ENCODE data around the gene LCP2. TPM values are rescaled to one million over a fixed set of nuclear protein-coding genes. Genes with fewer than 3 reads are reported as not detected.

LCP2 gene
- total RNA-seq, 1 donor from 2014 or later = not detected

- Mint-ChIP-seq H3K4me1 (ENCODE audit: unreplicated experiment) (peaks cover 12% of the 10 kb centered on the region), H3K27ac (ENCODE audit: unreplicated experiment) (no peak overlapping the region), H3K4me3 (ENCODE audit: unreplicated experiment) (no peak overlapping the region), H3K27me3 (ENCODE audit: unreplicated experiment) (peaks cover 30% of the 10 kb centered on the region), H3K9me3 (ENCODE audit: unreplicated experiment) (no peaks in the 10 kb centered on the region), H3K36me3 (ENCODE audit: unreplicated experiment) (no peaks in the 10 kb centered on the region)
- no peak for DNase-seq (ENCODE audit: extremely low spot score, unreplicated experiment)
- no peak for TF ChIP-seq CTCF (IDR thresholded peaks at IDR 0.05)
Measured at GRCh38 chr5:170336065-170336464, 38.5 kb upstream of the LCP2 start.

- TF ChIP-seq CTCF (IDR thresholded peaks at IDR 0.05) = no peak
- Mint-ChIP-seq H3K9me3 (ENCODE audit: unreplicated experiment) (no peaks in the 10 kb centered on the region), H3K27ac (ENCODE audit: unreplicated experiment) (no peak overlapping the region), H3K36me3 (ENCODE audit: unreplicated experiment) (no peaks in the 10 kb centered on the region), H3K4me1 (ENCODE audit: unreplicated experiment) (peaks cover 17% of the 10 kb centered on the region), H3K27me3 (ENCODE audit: unreplicated experiment) (peaks cover 27% of the 10 kb centered on the region), H3K4me3 (ENCODE audit: unreplicated experiment) (no peak overlapping the region)
- DNase-seq (ENCODE audit: extremely low spot score, unreplicated experiment) = no peak
Measured at GRCh38 chr5:170334626-170335025, 37.0 kb upstream of the LCP2 start.

- Mint-ChIP-seq H3K4me3 (ENCODE audit: unreplicated experiment) (no peak overlapping the region), H3K4me1 (ENCODE audit: unreplicated experiment) (peaks cover 17% of the 10 kb centered on the region), H3K27ac (ENCODE audit: unreplicated experiment) (no peak overlapping the region), H3K9me3 (ENCODE audit: unreplicated experiment) (no peaks in the 10 kb centered on the region), H3K27me3 (ENCODE audit: unreplicated experiment) (peaks cover 26% of the 10 kb centered on the region), H3K36me3 (ENCODE audit: unreplicated experiment) (no peaks in the 10 kb centered on the region)
- DNase-seq (ENCODE audit: extremely low spot score, unreplicated experiment) = no peak
- no peak for TF ChIP-seq CTCF (IDR thresholded peaks at IDR 0.05)
Measured at GRCh38 chr5:170333161-170333910, 35.8 kb upstream of the LCP2 start.

- H3K36me3 Mint-ChIP-seq (ENCODE audit: unreplicated experiment) = no peaks in the 10 kb centered on the region
- no peak overlapping the region for H3K4me3 Mint-ChIP-seq (ENCODE audit: unreplicated experiment)
- H3K9me3 Mint-ChIP-seq (ENCODE audit: unreplicated experiment) = no peaks in the 10 kb centered on the region
- TF ChIP-seq CTCF (IDR thresholded peaks at IDR 0.05) = no peak
- peaks cover 17% of the 10 kb centered on the region for H3K4me1 Mint-ChIP-seq (ENCODE audit: unreplicated experiment)
- DNase-seq (ENCODE audit: extremely low spot score, unreplicated experiment) = no peak
- H3K27ac Mint-ChIP-seq (ENCODE audit: unreplicated experiment) = no peak overlapping the region
- H3K27me3 Mint-ChIP-seq (ENCODE audit: unreplicated experiment) = peaks cover 18% of the 10 kb centered on the region
Measured at GRCh38 chr5:170332058-170332457, 34.5 kb upstream of the LCP2 start.

GRCh38 chr5:170330568-170331054 is 33.0 kb upstream of the LCP2 start:
- no peak for DNase-seq (ENCODE audit: extremely low spot score, unreplicated experiment)
- Mint-ChIP-seq H3K27ac (ENCODE audit: unreplicated experiment) (no peak overlapping the region), H3K36me3 (ENCODE audit: unreplicated experiment) (no peaks in the 10 kb centered on the region), H3K4me1 (ENCODE audit: unreplicated experiment) (peaks cover 17% of the 10 kb centered on the region), H3K27me3 (ENCODE audit: unreplicated experiment) (peaks cover 12% of the 10 kb centered on the region), H3K4me3 (ENCODE audit: unreplicated experiment) (no peak overlapping the region), H3K9me3 (ENCODE audit: unreplicated experiment) (no peaks in the 10 kb centered on the region)
- no peak for TF ChIP-seq CTCF (IDR thresholded peaks at IDR 0.05)

Data from osteocyte (in vitro differentiated cells).